Measurements from ENCODE around the gene FBXW4. TPM values are rescaled to one million over a fixed set of nuclear protein-coding genes. Genes with fewer than 3 reads are reported as not detected.

The FBXW4 gene
- total RNA-seq, 1 experiment from 2014 or later, result 14.2 TPM

DNA sequence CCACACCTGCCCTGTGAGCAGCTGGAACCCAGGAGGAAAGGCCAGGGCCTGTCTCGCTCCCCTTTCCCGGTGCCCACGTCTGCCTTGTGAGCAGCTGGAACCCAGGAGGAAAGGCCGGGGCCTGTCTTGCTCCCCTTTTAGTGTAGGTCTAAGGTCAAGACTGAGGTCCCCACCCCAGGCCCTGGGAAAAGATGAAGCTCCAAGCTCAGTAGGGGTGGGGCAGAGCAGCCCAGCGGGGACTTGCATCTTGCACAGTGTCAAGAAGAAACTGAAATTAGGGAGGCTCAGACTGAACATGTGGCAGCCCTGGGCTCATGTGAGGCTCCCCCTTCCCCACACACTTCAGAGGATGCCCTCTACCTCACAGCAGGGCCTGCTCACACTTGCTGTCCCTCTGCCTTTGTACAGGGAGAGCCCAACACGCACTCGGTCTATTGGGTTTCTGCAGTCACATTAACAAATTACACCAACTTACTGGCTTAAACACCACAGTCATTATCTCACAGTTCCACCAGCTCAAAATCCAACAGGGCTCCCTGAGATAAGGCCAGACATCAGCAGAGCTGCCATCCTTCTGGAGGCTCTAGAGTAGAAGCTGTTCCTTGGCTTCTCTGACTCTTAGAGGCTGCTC lies 119.3 kb downstream of the FBXW4 start:
- H3K4me1 ChIP-seq (replicated peaks), result peaks cover 4% of the 10 kb centered on the region
- H3K36me3 ChIP-seq, result peaks cover 5% of the 10 kb centered on the region; the same call in 1 of the 2 replicates

GRCh38 chr10:101575091-101575490 lies 119.9 kb downstream of the FBXW4 start:
- Histone ChIP-seq H3K9me3 (replicated peaks) (peaks cover 5% of the 10 kb centered on the region; the same call in 1 of the 2 replicates), H3K36me3 (peaks cover 4% of the 10 kb centered on the region; the same call in 1 of the 2 replicates), H3K4me3 (no peak overlapping the region), H3K4me1 (replicated peaks) (peaks cover 8% of the 10 kb centered on the region), H3K27me3 (replicated peaks) (no peaks in the 10 kb centered on the region), H3K27ac (no peak overlapping the region)
- no peak for DNase-seq (ENCODE audit: low read depth in 1 of 2, low spot score in 2 of 2)

More for the DNA sequence above, 119.3 kb downstream of the FBXW4 start:
- Histone ChIP-seq H3K9me3 (replicated peaks) (peaks cover 5% of the 10 kb centered on the region; the same call in 1 of the 2 replicates), H3K4me3 (no peak overlapping the region), H3K27me3 (replicated peaks) (no peaks in the 10 kb centered on the region), H3K27ac (no peak overlapping the region)
- no peak for DNase-seq (ENCODE audit: low read depth in 1 of 2, low spot score in 2 of 2)

DNA sequence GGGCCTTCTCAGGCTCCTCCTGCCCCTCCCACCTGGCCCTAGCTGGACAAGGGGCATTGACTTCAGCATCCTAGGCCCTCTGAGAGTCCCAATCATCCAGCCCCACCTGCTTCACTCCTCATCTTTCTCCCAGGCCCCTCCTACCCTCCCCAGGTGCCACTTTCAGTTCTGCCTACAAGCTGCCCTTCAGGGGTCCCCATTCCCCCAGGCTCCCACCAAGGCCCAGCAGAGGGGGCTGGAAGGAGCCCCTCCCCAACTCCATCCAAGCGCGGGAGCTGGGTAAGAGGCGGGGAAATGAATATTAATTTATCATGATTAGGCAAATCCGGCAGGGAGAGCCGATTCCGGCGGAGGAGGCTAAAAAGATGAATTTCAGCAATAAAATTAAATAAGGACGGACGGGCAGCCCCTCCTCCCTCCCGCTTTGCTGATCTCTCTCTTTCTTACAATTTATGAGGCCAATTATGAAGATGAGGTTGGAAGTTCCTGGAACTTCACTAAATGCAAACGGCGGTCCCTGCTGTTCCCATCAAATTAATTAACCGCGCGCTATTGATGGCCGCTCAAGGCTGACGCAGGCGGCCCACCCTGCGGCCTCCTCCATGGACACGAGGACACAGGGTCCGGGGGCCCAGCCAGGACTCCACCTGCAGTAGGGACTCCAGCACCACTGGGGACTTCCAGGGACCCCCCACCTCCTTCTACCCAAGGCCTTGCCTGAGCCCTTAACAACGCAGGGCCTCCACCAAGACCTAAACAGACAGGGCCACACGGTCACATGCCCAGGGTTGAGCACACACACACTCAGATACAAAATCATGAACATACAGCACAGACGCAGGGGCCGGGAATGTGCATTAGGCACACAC lies 120.9 kb downstream of the FBXW4 start:
- H3K4me3 ChIP-seq, result no peak overlapping the region
- H3K36me3 ChIP-seq, result no peaks in the 10 kb centered on the region; the same call in 1 of the 2 replicates
- peaks cover 5% of the 10 kb centered on the region; the same call in 1 of the 2 replicates for H3K9me3 ChIP-seq (replicated peaks)
- no peak overlapping the region for H3K27ac ChIP-seq
- peaks cover 16% of the 10 kb centered on the region for H3K4me1 ChIP-seq (replicated peaks)
- no peak for DNase-seq (ENCODE audit: low read depth in 1 of 2, low spot score in 2 of 2)
- peaks cover 8% of the 10 kb centered on the region for H3K27me3 ChIP-seq (replicated peaks)

- no peak overlapping the region for H3K4me3 ChIP-seq
- no peak overlapping the region for H3K27ac ChIP-seq
- DNase-seq (ENCODE audit: low read depth in 1 of 2, low spot score in 2 of 2), result no peak
- H3K27me3 ChIP-seq (replicated peaks), result peaks cover 11% of the 10 kb centered on the region
- H3K9me3 ChIP-seq (replicated peaks), result peaks cover 5% of the 10 kb centered on the region; the same call in 1 of the 2 replicates
- no peaks in the 10 kb centered on the region for H3K36me3 ChIP-seq
- peaks cover 16% of the 10 kb centered on the region for H3K4me1 ChIP-seq (replicated peaks)
These were observed 122.2 kb downstream of the FBXW4 start for GRCh38 chr10:101572785-101573184.

GRCh38 chr10:101572126-101572525 lies 122.8 kb downstream of the FBXW4 start:
- no peak overlapping the region for H3K4me3 ChIP-seq
- peaks cover 16% of the 10 kb centered on the region for H3K4me1 ChIP-seq (replicated peaks)
- H3K9me3 ChIP-seq (replicated peaks), result peaks cover 5% of the 10 kb centered on the region; the same call in 1 of the 2 replicates
- peaks cover 17% of the 10 kb centered on the region for H3K27me3 ChIP-seq (replicated peaks)
- DNase-seq (ENCODE audit: low read depth in 1 of 2, low spot score in 2 of 2), result no peak
- no peaks in the 10 kb centered on the region for H3K36me3 ChIP-seq
- H3K27ac ChIP-seq, result no peak overlapping the region

DNA sequence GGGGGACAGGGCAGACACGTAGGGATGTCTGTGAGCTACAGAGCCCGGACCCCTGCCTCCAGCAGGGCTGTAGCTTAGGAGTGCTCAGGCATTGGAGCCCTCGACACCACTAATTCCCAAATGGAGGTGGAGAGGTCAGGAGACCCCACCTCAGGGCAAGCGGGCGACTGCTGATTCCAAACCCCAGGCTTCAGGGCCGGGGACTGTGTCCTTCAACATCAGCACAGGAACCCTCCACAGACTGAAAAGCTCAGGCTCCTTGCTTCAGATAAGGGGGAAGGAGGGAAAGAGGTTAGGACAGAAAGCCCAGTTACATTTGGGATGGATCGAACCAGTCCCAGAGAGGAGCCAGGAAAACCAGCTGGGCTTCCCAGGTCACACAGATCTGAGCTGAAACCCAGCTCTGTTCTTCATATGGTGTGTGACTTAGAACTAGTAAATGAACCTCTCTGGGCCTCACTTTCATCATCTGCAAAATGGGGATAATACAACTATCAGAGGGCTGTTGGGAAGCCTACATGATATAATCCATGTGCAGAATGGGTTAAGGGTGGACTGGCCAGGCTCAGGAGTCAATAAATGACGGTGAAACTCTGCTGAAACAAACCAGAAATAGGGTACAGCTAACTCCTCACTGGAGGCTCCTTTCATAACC lies 123.6 kb downstream of the FBXW4 start:
- H3K9me3 ChIP-seq (replicated peaks), result peaks cover 5% of the 10 kb centered on the region; the same call in 1 of the 2 replicates
- no peak overlapping the region for H3K4me3 ChIP-seq
- H3K36me3 ChIP-seq, result no peaks in the 10 kb centered on the region
- H3K4me1 ChIP-seq (replicated peaks), result peaks cover 19% of the 10 kb centered on the region
- no peak for DNase-seq (ENCODE audit: low read depth in 1 of 2, low spot score in 2 of 2)
- peaks cover 24% of the 10 kb centered on the region for H3K27me3 ChIP-seq (replicated peaks)
- H3K27ac ChIP-seq, result no peak overlapping the region

- H3K27ac ChIP-seq, result no peak overlapping the region
These were observed 124.3 kb downstream of the FBXW4 start for GRCh38 chr10:101570428-101571270.

DNA sequence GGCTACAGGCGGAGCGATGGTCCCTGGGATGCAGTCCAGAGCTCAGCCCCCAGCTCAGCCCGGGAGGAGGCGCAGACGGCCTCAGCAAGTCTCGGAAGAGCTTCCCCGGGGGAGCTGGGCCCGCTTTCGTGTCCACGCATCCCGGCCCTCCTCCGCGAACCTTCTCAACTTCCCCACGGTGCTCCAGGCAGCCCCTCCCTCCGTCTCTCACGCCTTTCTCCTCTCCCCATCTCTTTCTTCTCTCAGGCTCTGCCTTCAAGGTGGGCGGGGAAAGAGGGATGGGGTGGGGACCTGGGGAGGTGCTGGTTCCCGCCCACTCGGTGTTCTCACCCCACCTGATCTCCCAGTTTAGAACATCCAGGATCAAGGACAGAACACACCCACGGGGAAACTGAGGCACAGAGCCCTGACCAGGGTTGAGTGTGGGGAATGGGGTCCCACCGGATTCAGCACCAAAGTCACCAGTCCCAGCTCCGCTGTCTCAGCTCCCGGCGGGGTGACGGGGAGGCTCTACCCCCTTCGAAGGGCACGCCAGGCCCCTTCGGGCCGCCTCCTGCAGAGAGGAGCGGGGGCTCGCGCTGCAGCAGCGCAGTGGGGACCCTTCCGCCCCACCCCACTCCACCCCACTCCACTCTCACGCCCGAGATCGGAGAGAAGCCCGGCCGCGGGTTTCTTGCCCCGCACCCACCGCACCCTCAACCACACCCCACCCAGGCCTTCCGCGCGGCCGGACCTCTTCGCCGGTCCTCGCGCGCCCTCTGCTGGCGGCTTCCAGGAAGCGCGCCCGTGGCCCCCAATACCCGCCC lies 125.1 kb downstream of the FBXW4 start:
- peaks cover 5% of the 10 kb centered on the region; the same call in 1 of the 2 replicates for H3K9me3 ChIP-seq (replicated peaks)
- H3K27me3 ChIP-seq (replicated peaks), result peaks cover 38% of the 10 kb centered on the region
- peak overlapping the region; percentile 47 for H3K4me3 ChIP-seq
- peak; percentile 69 to 75 for DNase-seq (ENCODE audit: low read depth in 1 of 2, low spot score in 2 of 2)
- H3K27ac ChIP-seq, result no peak overlapping the region
- H3K4me1 ChIP-seq (replicated peaks), result peaks cover 21% of the 10 kb centered on the region
- no peaks in the 10 kb centered on the region for H3K36me3 ChIP-seq

More at GRCh38 chr10:101570428-101571270, 124.3 kb downstream of the FBXW4 start:
- Histone ChIP-seq H3K4me1 (replicated peaks) (peaks cover 21% of the 10 kb centered on the region), H3K4me3 (peak overlapping the region; percentile 47), H3K27me3 (replicated peaks) (peaks cover 31% of the 10 kb centered on the region), H3K9me3 (replicated peaks) (peaks cover 5% of the 10 kb centered on the region; the same call in 1 of the 2 replicates), H3K36me3 (no peaks in the 10 kb centered on the region)
- no peak for DNase-seq (ENCODE audit: low read depth in 1 of 2, low spot score in 2 of 2)

GRCh38 chr10:101569323-101569621 lies 125.7 kb downstream of the FBXW4 start:
- no peak for DNase-seq (ENCODE audit: low read depth in 1 of 2, low spot score in 2 of 2)
- no peak overlapping the region for H3K4me3 ChIP-seq
- no peaks in the 10 kb centered on the region for H3K36me3 ChIP-seq
- H3K27me3 ChIP-seq (replicated peaks), result peaks cover 43% of the 10 kb centered on the region
- peaks cover 5% of the 10 kb centered on the region; the same call in 1 of the 2 replicates for H3K9me3 ChIP-seq (replicated peaks)
- H3K4me1 ChIP-seq (replicated peaks), result peaks cover 21% of the 10 kb centered on the region
- H3K27ac ChIP-seq, result no peak overlapping the region

DNA sequence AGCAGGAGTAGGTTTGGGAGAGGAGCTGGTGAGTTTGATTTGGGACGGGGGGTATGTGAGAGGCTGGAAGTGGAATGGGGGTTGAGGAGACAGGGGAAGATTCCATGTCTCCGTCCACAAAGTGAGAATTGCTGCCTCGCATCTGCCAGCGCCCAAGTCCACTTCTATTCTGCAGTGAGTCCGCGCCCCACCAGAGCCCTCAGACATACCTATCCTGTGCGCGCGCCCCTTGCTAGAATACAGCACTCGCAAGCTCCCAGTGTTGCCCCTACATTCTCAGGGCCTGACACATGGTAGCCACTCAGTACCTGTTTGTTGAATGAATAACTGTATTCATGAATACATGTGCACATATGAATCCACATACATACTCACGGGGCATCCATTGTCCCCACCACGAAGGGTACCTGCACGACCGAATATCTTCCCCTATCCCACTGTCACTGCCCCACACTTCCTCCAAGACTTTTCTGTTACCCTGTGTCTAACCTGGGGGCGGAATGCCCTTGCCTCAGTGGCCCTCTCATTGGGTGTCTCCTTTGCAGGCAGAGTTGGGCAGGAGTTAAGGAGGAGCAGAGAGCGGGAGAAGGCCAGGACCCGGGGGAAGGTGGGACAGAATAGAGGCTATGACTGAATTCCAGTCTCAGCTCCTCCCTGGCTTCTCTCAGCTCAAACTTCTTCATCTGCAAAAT lies 126.8 kb downstream of the FBXW4 start:
- H3K9me3 ChIP-seq (replicated peaks), result peaks cover 5% of the 10 kb centered on the region; the same call in 1 of the 2 replicates
- H3K4me3 ChIP-seq, result no peak overlapping the region
- no peak overlapping the region for H3K27ac ChIP-seq
- no peak for DNase-seq (ENCODE audit: low read depth in 1 of 2, low spot score in 2 of 2)
- H3K4me1 ChIP-seq (replicated peaks), result peaks cover 21% of the 10 kb centered on the region
- H3K27me3 ChIP-seq (replicated peaks), result peaks cover 43% of the 10 kb centered on the region
- no peaks in the 10 kb centered on the region for H3K36me3 ChIP-seq

DNA sequence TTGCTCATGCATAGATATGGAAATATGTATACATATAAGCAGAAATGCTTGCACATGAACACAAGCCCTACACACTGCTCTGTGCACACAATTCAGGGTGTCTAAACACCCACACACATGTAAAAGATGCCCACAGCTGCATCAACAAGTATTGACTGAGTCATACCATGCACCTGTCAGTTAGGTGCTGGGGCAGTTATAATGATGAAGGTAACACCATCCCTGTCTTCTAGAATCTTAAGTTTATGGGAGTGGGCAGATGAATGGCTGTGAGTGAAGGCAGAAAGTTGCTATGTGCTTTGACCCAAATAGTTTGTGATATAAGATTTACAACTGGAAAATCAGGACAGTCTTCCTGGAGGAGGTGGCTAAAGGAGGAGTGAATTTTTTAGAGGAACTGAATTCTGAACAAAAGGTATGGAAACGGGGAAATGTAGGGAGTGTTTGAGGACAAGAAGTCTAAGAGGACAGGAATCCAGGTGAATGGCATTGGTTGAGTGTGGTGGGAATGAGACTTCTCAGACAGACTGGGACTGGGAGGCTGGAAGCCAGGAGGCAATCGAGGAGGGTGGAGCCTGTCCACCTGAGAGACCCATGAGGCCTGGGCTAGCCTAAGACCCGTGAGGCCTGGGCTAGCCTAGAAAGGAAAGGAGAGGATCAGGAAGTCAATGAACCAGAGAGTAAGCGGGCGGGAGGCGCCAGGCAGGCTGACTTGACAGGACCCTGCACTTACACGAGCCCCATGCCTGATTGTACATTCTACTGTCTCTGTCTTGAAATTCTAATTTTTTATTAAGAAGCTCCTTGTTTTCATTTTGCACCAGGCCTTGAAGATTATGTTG lies 127.6 kb downstream of the FBXW4 start:
- Histone ChIP-seq H3K36me3 (no peaks in the 10 kb centered on the region), H3K9me3 (replicated peaks) (no peaks in the 10 kb centered on the region), H3K4me1 (replicated peaks) (peaks cover 21% of the 10 kb centered on the region), H3K4me3 (no peak overlapping the region), H3K27me3 (replicated peaks) (peaks cover 43% of the 10 kb centered on the region), H3K27ac (no peak overlapping the region)
- DNase-seq (ENCODE audit: low read depth in 1 of 2, low spot score in 2 of 2), result no peak

Measured in SJSA1 (cell line).